SK-N-SH (cell line): ENCODE measurements around the gene AGBL1. TPM values are rescaled to one million over a fixed set of nuclear protein-coding genes. Genes with fewer than 3 reads are reported as not detected.

Experiments
- CTCF ChIA-PET: fragments of 300-600, 350-600 bp; formaldehyde crosslinking; extraction: SDS; loops from one replicate; lab custom pipeline; 2021; lab: Yijun Ruan, JAX
- POLR2A ChIA-PET: fragments of 350-600 bp; sonication (Branson Sonifier 250); formaldehyde crosslinking; extraction: SDS; loops from one replicate; lab custom pipeline; 2020; ENCODE audit warnings: antibody characterized with exemption, inconsistent platforms; lab: Yijun Ruan, JAX
- DNase-seq: peaks from one replicate; pipeline ENCODE4 v3.0.0; 2012
- H2AFZ ChIP-seq: fragments of 200-600 bp; sonication (generic); 2 replicates; pipeline ENCODE4 v1.8.1; 2016; ENCODE audit warnings: antibody characterized with exemption, mild to moderate bottlenecking, low read depth
- H3F3A ChIP-seq: fragments of 200-600 bp; sonication (generic); replicated peaks from 2 replicates; pipeline ENCODE3; 2016; ENCODE audit warnings: antibody characterized with exemption, mild to moderate bottlenecking; ENCODE audit not compliant: insufficient read depth
- H3K27ac ChIP-seq, 2 experiments: fragments of 200-500 bp in 1 of 2; fragments of 200-600 bp in 1 of 2; sonication (Bioruptor generic) in 1 of 2; sonication (generic), shearing (Covaris generic) in 1 of 2; 2 replicates each; pipeline versions ENCODE4 v1.5.1 to v1.6.1; 2014 to 2016; ENCODE audit warnings: low read depth in 2 of 2, inconsistent platforms in 1 of 2, low read length in 1 of 2, mild to moderate bottlenecking in 1 of 2, mixed read lengths in 1 of 2
- H3K27me3 ChIP-seq: fragments of 200-600 bp; sonication (generic), shearing (Covaris generic); 2 replicates; pipeline ENCODE4 v1.6.1; 2016; ENCODE audit warnings: mixed run types; ENCODE audit not compliant: insufficient read depth
- H3K36me3 ChIP-seq, 2 experiments: fragments of 200-500 bp in 1 of 2; fragments of 200-600 bp in 1 of 2; sonication (Bioruptor generic) in 1 of 2; sonication (generic) in 1 of 2; replicated peaks in 1 of 2; 2 replicates each; pipeline versions ENCODE3 to v1.5.1; 2014 to 2016; ENCODE audit warnings: low read length in 1 of 2, mild to moderate bottlenecking in 1 of 2; ENCODE audit not compliant: insufficient read depth in 2 of 2, control insufficient read depth in 1 of 2
- H3K4me1 ChIP-seq, 2 experiments: fragments of 200-500 bp in 1 of 2; fragments of 200-600 bp in 1 of 2; sonication (Bioruptor generic) in 1 of 2; sonication (generic), shearing (Covaris generic) in 1 of 2; 2 replicates each; pipeline versions ENCODE4 v1.5.1 to v1.6.1; 2014 to 2016; ENCODE audit warnings: low read depth in 1 of 2, low read length in 1 of 2, mixed run types in 1 of 2; ENCODE audit not compliant: insufficient read depth in 2 of 2, control insufficient read depth in 1 of 2
- H3K4me2 ChIP-seq: fragments of 200-600 bp; sonication (generic), shearing (Covaris generic); 2 replicates; pipeline ENCODE4 v1.6.1; 2017; ENCODE audit warnings: mixed run types
- H3K4me3 ChIP-seq, 2 experiments: fragments of 200-500 bp in 1 of 2; fragments of 200-600 bp in 1 of 2; sonication (Bioruptor generic) in 1 of 2; sonication (generic), shearing (Covaris generic) in 1 of 2; 2 replicates each; pipeline versions ENCODE4 v1.5.1 to v1.8.1; 2014 to 2016; ENCODE audit warnings: low read depth in 2 of 2, inconsistent platforms in 1 of 2, low read length in 1 of 2, mild to moderate bottlenecking in 1 of 2, mixed read lengths in 1 of 2, moderate library complexity in 1 of 2
- H3K79me2 ChIP-seq: fragments of 200-600 bp; sonication (generic); 2 replicates; pipeline ENCODE4 v1.8.1; 2017; ENCODE audit warnings: mild to moderate bottlenecking; ENCODE audit not compliant: insufficient read depth
- H3K9ac ChIP-seq: fragments of 200-600 bp; sonication (generic); 2 replicates; pipeline ENCODE4 v1.6.1; 2017; ENCODE audit warnings: mixed run types
- H3K9me2 ChIP-seq: fragments of 200-600 bp; sonication (generic); 2 replicates; pipeline ENCODE4 v1.6.1; 2017; ENCODE audit warnings: mixed run types
- H3K9me3 ChIP-seq: fragments of 200-600 bp; sonication (generic); 2 replicates; pipeline ENCODE4 v1.6.1; 2017; ENCODE audit warnings: mixed run types, mild to moderate bottlenecking, moderate library complexity
- H4K20me1 ChIP-seq: fragments of 200-600 bp; sonication (generic); 2 replicates; pipeline ENCODE4 v1.6.1; 2017; ENCODE audit warnings: mild to moderate bottlenecking, mixed run types; ENCODE audit not compliant: insufficient read depth
- CHD2 ChIP-seq: fragments of 150-350 bp; IDR thresholded peaks from 2 replicates; pipeline ENCODE4 v1.6.1; 2018; ENCODE audit warnings: low read length; ENCODE audit not compliant: partially characterized antibody
- CTCF ChIP-seq: fragments of 200-600 bp; sonication (generic); IDR thresholded peaks from 2 replicates; pipeline ENCODE4 v1.6.1; 2017; ENCODE audit warnings: antibody characterized with exemption, mild to moderate bottlenecking, moderate library complexity
- ELF1 ChIP-seq: IDR thresholded peaks from 2 replicates; pipeline ENCODE4 v1.4.0; 2012
- FOSL2 ChIP-seq: IDR thresholded peaks from 2 replicates; pipeline ENCODE4 v1.4.0; 2012; ENCODE audit warnings: low read depth, mild to moderate bottlenecking, moderate library complexity, borderline replicate concordance
- GATA2 ChIP-seq: sonication (generic); formaldehyde crosslinking; IDR thresholded peaks from 2 replicates; pipeline ENCODE4 v1.5.0; 2020; ENCODE audit warnings: mild to moderate bottlenecking, missing genetic modification reagents
- IRF3 ChIP-seq: fragments of 150-350 bp; IDR thresholded peaks from 2 replicates; pipeline ENCODE4 v1.6.1; 2016; ENCODE audit warnings: mild to moderate bottlenecking, low read depth, low read length
- JUND ChIP-seq: IDR thresholded peaks from 2 replicates; pipeline ENCODE4 v1.4.0; 2012
- MAX ChIP-seq: IDR thresholded peaks from 2 replicates; pipeline ENCODE4 v1.4.0; 2012; ENCODE audit warnings: low read depth
- MXI1 ChIP-seq: IDR thresholded peaks from 2 replicates; pipeline ENCODE4 v1.6.1; 2012; ENCODE audit warnings: mild to moderate bottlenecking, low read depth, low read length, improper control_type of control experiment
- NFIC ChIP-seq: IDR thresholded peaks from 2 replicates; pipeline ENCODE4 v1.4.0; 2012; ENCODE audit warnings: borderline replicate concordance
- POLR2AphosphoS5 ChIP-seq: IDR thresholded peaks from 2 replicates; pipeline ENCODE4 v1.6.1; 2012; ENCODE audit warnings: low read depth, low read length
- RAD21 ChIP-seq: IDR thresholded peaks from 2 replicates; pipeline ENCODE4 v1.6.1; 2012; ENCODE audit warnings: mild to moderate bottlenecking, low read length
- RCOR1 ChIP-seq: fragments of 150-350 bp; IDR thresholded peaks from 2 replicates; pipeline ENCODE4 v1.6.1; 2017; ENCODE audit warnings: antibody characterized with exemption, low read length
- RFX5 ChIP-seq: IDR thresholded peaks from 2 replicates; pipeline ENCODE4 v1.6.1; 2012; ENCODE audit warnings: mild to moderate bottlenecking, improper control_type of control experiment, low read length
- TCF12 ChIP-seq: IDR thresholded peaks from 2 replicates; pipeline ENCODE4 v1.4.0; 2012
- USF1 ChIP-seq: IDR thresholded peaks from 2 replicates; pipeline ENCODE4 v1.4.0; 2012; ENCODE audit warnings: low read depth, borderline replicate concordance
- USF2 ChIP-seq: fragments of 150-350 bp; IDR thresholded peaks from 2 replicates; pipeline ENCODE4 v1.6.1; 2017; ENCODE audit warnings: antibody characterized with exemption, low read length, low read depth, borderline replicate concordance
- ZBTB33 ChIP-seq: IDR thresholded peaks from 2 replicates; pipeline ENCODE4 v1.4.0; 2012; ENCODE audit warnings: low read depth, borderline replicate concordance
- WGBS: methylation state at CpG from one replicate; pipeline ENCODE4 v1.1.6; 2017; ENCODE audit warnings: low lambda C conversion rate; 5-methylcytosine and 5-hydroxymethylcytosine counted together
- polyA plus RNA-seq, 3 experiments: library from polyadenylated mRNA; depleted of rRNA; stranded (reverse); fragments of >200 nt; gene quantifications; 2 replicates each; pipeline ENCODE4 v1.2.3, GENCODE V29; 2012

Gene AGBL1
- polyA plus RNA-seq, 1 of the 3 experiments (the other 2 are of a cell fraction): not detected

- H3K9me3 ChIP-seq: no peaks in the 10 kb centered on the region
- H3K9me2 ChIP-seq: no peaks in the 10 kb centered on the region
- H3K27ac ChIP-seq: no peak overlapping the region
- no peak overlapping the region for H3K4me2 ChIP-seq
- 93% methylated on average over 1 of the region's 1 CpG for WGBS
- H4K20me1 ChIP-seq: no peaks in the 10 kb centered on the region
- H3K9ac ChIP-seq: no peak overlapping the region
- ChIA-PET POLR2A (no interaction called here), CTCF (no interaction called here)
- H3K27me3 ChIP-seq: no peaks in the 10 kb centered on the region
- H2AFZ ChIP-seq: no peak overlapping the region
- TF ChIP-seq ZBTB33 (no peak), RAD21 (no peak), CHD2 (no peak), CTCF (no peak), GATA2 (CRISPR knock-in tag) (no peak), POLR2AphosphoS5 (no peak), USF1 (no peak), MAX (no peak), FOSL2 (no peak), RFX5 (no peak)
- no peaks in the 10 kb centered on the region for H3K79me2 ChIP-seq
- no peak overlapping the region for H3K4me3 ChIP-seq
- no peak for DNase-seq
- H3K4me1 ChIP-seq: no peaks in the 10 kb centered on the region; a peak in 1 of 4 replicates
- H3K36me3 ChIP-seq: no peaks in the 10 kb centered on the region
- H3F3A ChIP-seq: no peaks in the 10 kb centered on the region
Observed at GRCh38 chr15:86038491-86038890, 41.2 kb upstream of the AGBL1 start.

GRCh38 chr15:86040356-86041033, 39.2 kb upstream of the AGBL1 start:
- Histone ChIP-seq H3K27me3 (no peaks in the 10 kb centered on the region), H2AFZ (no peak overlapping the region), H3K4me2 (no peak overlapping the region), H4K20me1 (no peaks in the 10 kb centered on the region), H3K36me3 (no peaks in the 10 kb centered on the region), H3F3A (no peaks in the 10 kb centered on the region), H3K4me3 (no peak overlapping the region), H3K79me2 (no peaks in the 10 kb centered on the region), H3K27ac (no peak overlapping the region), H3K9me2 (no peaks in the 10 kb centered on the region), H3K9me3 (no peaks in the 10 kb centered on the region), H3K4me1 (no peaks in the 10 kb centered on the region; a peak in 1 of 4 replicates)
- POLR2A ChIA-PET: no interaction called here
- DNase-seq: no peak
- CTCF ChIA-PET: interaction anchor here (0.7 kb wide), 1 partner anchor 562 kb away, joined by 3 read pairs; no protein-coding TSS in a partner anchor
- WGBS: 56% methylated on average over 6 of the region's 6 CpGs
- TF ChIP-seq ELF1 (no peak), USF2 (no peak), ZBTB33 (no peak), IRF3 (no peak), RCOR1 (no peak), NFIC (no peak), MAX (no peak), MXI1 (no peak), TCF12 (no peak), JUND (no peak), RAD21 (no peak)
- TF ChIP-seq, all 33 proteins: peak for 0
- H3K9ac ChIP-seq: no peak overlapping the region
